GM21528 (cell line): Measurements from ENCODE around the gene NCAPH2.
"Not testable (repeated sequence)": the region's sequence is repeated elsewhere in the genome, so short reads cannot be mapped to it uniquely, and the experiment has no call there.

Experiments used
- ATAC-seq: cut with Tn5 transposase; IDR thresholded peaks from one replicate; pipeline ENCODE4 v1.9.1; 2021; ENCODE audit warnings: mild to moderate bottlenecking, moderate library complexity; ENCODE audit not compliant: unreplicated experiment, low FRiP score

Gene NCAPH2

GRCh38 chr22:50516891-50517290 lies 8.9 kb downstream of the NCAPH2 start:
- ATAC-seq = no peak

GRCh38 chr22:50517495-50518260 lies 9.7 kb downstream of the NCAPH2 start:
- no peak for ATAC-seq

- no peak for ATAC-seq
These were observed 10.6 kb downstream of the NCAPH2 start for GRCh38 chr22:50518606-50519005.

- ATAC-seq = no peak
These were observed 11.1 kb downstream of the NCAPH2 start for GRCh38 chr22:50519151-50519550.

GRCh38 chr22:50520184-50520583 lies 12.2 kb downstream of the NCAPH2 start:
- not testable (repeated sequence) for ATAC-seq

- ATAC-seq = no peak
These were observed 12.9 kb downstream of the NCAPH2 start for GRCh38 chr22:50520826-50521453.

- no peak for ATAC-seq
These were observed 13.7 kb downstream of the NCAPH2 start for GRCh38 chr22:50521710-50522109.

- ATAC-seq = no peak
These were observed 14.3 kb downstream of the NCAPH2 start for GRCh38 chr22:50522208-50522805.

- no peak for ATAC-seq
These were observed 14.9 kb downstream of the NCAPH2 start for GRCh38 chr22:50522806-50523438.

- ATAC-seq = no peak
These were observed 15.4 kb downstream of the NCAPH2 start for GRCh38 chr22:50523458-50523805.

GRCh38 chr22:50523806-50524675 lies 16.0 kb downstream of the NCAPH2 start:
- ATAC-seq = no peak

GRCh38 chr22:50524676-50525103 lies 16.7 kb downstream of the NCAPH2 start:
- no peak for ATAC-seq

GRCh38 chr22:50525104-50525857 lies 17.3 kb downstream of the NCAPH2 start, which contains the start of gene SCO2:
Gene SCO2 (minus strand): TSS chr22:50525598. CDS start chr22:50524411, 1,187 bp downstream.
- peak; percentile 33 for ATAC-seq

- ATAC-seq = no peak
These were observed 17.8 kb downstream of the NCAPH2 start for GRCh38 chr22:50525858-50526107.

- peak; percentile 23 for ATAC-seq
These were observed 18.2 kb downstream of the NCAPH2 start for GRCh38 chr22:50526108-50526833.

- no peak for ATAC-seq
These were observed 19.1 kb downstream of the NCAPH2 start for GRCh38 chr22:50526834-50527801.

- no peak for ATAC-seq
These were observed 20.1 kb downstream of the NCAPH2 start for GRCh38 chr22:50527921-50528681.
